ENCODE measurements around the gene UBXN7.

GRCh38 chr3:196323016-196323415 is 109.2 kb downstream of the UBXN7 start:
- TF ChIP-seq CTCF (IDR thresholded peaks at IDR 0.05) (no peak), POLR2AphosphoS5 (IDR thresholded peaks at IDR 0.05) (no peak), POLR2A (IDR thresholded peaks at IDR 0.05) (no peak)

Measured in transverse colon (tissue), 4 donors.